Mesendoderm (in vitro differentiated cells): ENCODE results near the gene TOM1.
"Not testable (repeated sequence)": the region's sequence is repeated elsewhere in the genome, so short reads cannot be mapped to it uniquely, and the experiment has no call there.

ENCODE experiments used
- DNase-seq: peaks from one replicate; pipeline ENCODE4 v3.0.0; 2013
- H2AK5ac ChIP-seq: 2 replicates; pipeline ENCODE4 v1.6.1; 2013; ENCODE audit warnings: low read length, inconsistent platforms
- H2BK120ac ChIP-seq: 2 replicates; pipeline ENCODE4 v1.6.1; 2013; ENCODE audit warnings: low read depth, mild to moderate bottlenecking, low read length, moderate library complexity, mixed read lengths
- H2BK15ac ChIP-seq: replicated peaks from 2 replicates; pipeline ENCODE4 v1.6.1; 2013; ENCODE audit warnings: low read depth, mild to moderate bottlenecking, moderate library complexity
- H2BK5ac ChIP-seq: 2 replicates; pipeline ENCODE4 v1.6.1; 2013; ENCODE audit warnings: low read length, inconsistent platforms
- H3K18ac ChIP-seq: 2 replicates; pipeline ENCODE4 v1.6.1; 2013; ENCODE audit warnings: mild to moderate bottlenecking, low read length, mixed read lengths
- H3K23ac ChIP-seq: one replicate; pipeline ENCODE4 v1.6.1; 2013; ENCODE audit warnings: low read length
- H3K27ac ChIP-seq: 2 replicates; pipeline ENCODE4 v1.5.1; 2013; ENCODE audit warnings: low read depth, mild to moderate bottlenecking, inconsistent platforms, low read length, moderate library complexity
- H3K27me3 ChIP-seq: 2 replicates; pipeline ENCODE4 v1.6.1; 2013; ENCODE audit warnings: low read length, control low read depth, mild to moderate bottlenecking, inconsistent platforms; ENCODE audit not compliant: insufficient read depth, poor library complexity
- H3K36me3 ChIP-seq: 2 replicates; pipeline ENCODE4 v1.6.1; 2013; ENCODE audit warnings: low read length, inconsistent platforms; ENCODE audit not compliant: control insufficient read depth, insufficient read depth
- H3K4ac ChIP-seq: one replicate; pipeline ENCODE4 v1.6.1; 2013; ENCODE audit warnings: low read depth, mild to moderate bottlenecking, low read length, moderate library complexity
- H3K4me1 ChIP-seq: 2 replicates; pipeline ENCODE4 v1.6.1; 2013; ENCODE audit warnings: low read depth, low read length, inconsistent platforms; ENCODE audit not compliant: control insufficient read depth
- H3K4me2 ChIP-seq: 2 replicates; pipeline ENCODE4 v1.6.1; 2013; ENCODE audit warnings: low read length
- H3K4me3 ChIP-seq: 2 replicates; pipeline ENCODE4 v1.5.1; 2013; ENCODE audit warnings: mild to moderate bottlenecking, low read length
- H3K56ac ChIP-seq: one replicate; pipeline ENCODE4 v1.6.1; 2013; ENCODE audit warnings: low read length
- H3K79me1 ChIP-seq: 2 replicates; pipeline ENCODE4 v1.6.1; 2013; ENCODE audit warnings: low read length, inconsistent platforms
- H3K79me2 ChIP-seq: 2 replicates; pipeline ENCODE4 v1.6.1; 2013; ENCODE audit warnings: mild to moderate bottlenecking, low read length; ENCODE audit not compliant: control insufficient read depth, insufficient read depth
- H3K9ac ChIP-seq: 2 replicates; pipeline ENCODE4 v1.6.1; 2013; ENCODE audit warnings: low read length, inconsistent platforms
- H4K5ac ChIP-seq: one replicate; pipeline ENCODE4 v1.6.1; 2013; ENCODE audit warnings: low read length
- H4K8ac ChIP-seq: one replicate; pipeline ENCODE4 v1.6.1; 2013; ENCODE audit warnings: low read depth, mild to moderate bottlenecking, control low read depth, low read length, moderate library complexity
- WGBS: extraction: QIAGEN DNeasy Blood & Tissue Kit; methylation state at CpG from one replicate; pipeline ENCODE4 v1.1.7; 2013; ENCODE audit warnings: low lambda C conversion rate, missing lambda C conversion rate; ENCODE audit not compliant: insufficient coverage; ENCODE audit errors: extremely low coverage; 5-methylcytosine and 5-hydroxymethylcytosine counted together

The TOM1 gene

GRCh38 chr22:35357883-35358621 lies 58.4 kb downstream of the TOM1 start:
- Histone ChIP-seq H3K4me2 (no peak overlapping the region), H4K8ac (no peak overlapping the region), H3K27ac (no peak overlapping the region), H3K4ac (no peak overlapping the region), H3K23ac (no peak overlapping the region), H2BK15ac (no peak overlapping the region), H4K5ac (no peak overlapping the region), H3K79me2 (no peaks in the 10 kb centered on the region), H3K56ac (no peak overlapping the region), H3K9ac (no peak overlapping the region), H3K18ac (no peak overlapping the region), H2AK5ac (no peak overlapping the region), H3K27me3 (no peaks in the 10 kb centered on the region), H3K36me3 (no peaks in the 10 kb centered on the region), H3K79me1 (no peaks in the 10 kb centered on the region), H2BK5ac (no peak overlapping the region), H2BK120ac (no peak overlapping the region), H3K4me3 (no peak overlapping the region), H3K4me1 (no peaks in the 10 kb centered on the region)
- no peak for DNase-seq
- WGBS, result no CpG with 5 or more reads among the region's 6 CpGs

- H3K4me3 ChIP-seq, result no peak overlapping the region
- no peaks in the 10 kb centered on the region for H3K79me1 ChIP-seq
- H3K56ac ChIP-seq, result no peak overlapping the region
- H3K4me1 ChIP-seq, result no peaks in the 10 kb centered on the region
- no peak overlapping the region for H2BK5ac ChIP-seq
- H2BK120ac ChIP-seq, result no peak overlapping the region
- no peak overlapping the region for H3K9ac ChIP-seq
- no peak overlapping the region for H3K18ac ChIP-seq
- no peak overlapping the region for H4K8ac ChIP-seq
- no peak overlapping the region for H3K27ac ChIP-seq
- H3K23ac ChIP-seq, result no peak overlapping the region
- H2BK15ac ChIP-seq, result no peak overlapping the region
- no peak for DNase-seq
- H3K27me3 ChIP-seq, result no peaks in the 10 kb centered on the region
- no peaks in the 10 kb centered on the region for H3K79me2 ChIP-seq
- H3K4me2 ChIP-seq, result no peak overlapping the region
- no peaks in the 10 kb centered on the region for H3K36me3 ChIP-seq
- H2AK5ac ChIP-seq, result no peak overlapping the region
- WGBS, result no CpG with 5 or more reads among the region's 9 CpGs
- no peak overlapping the region for H3K4ac ChIP-seq
- no peak overlapping the region for H4K5ac ChIP-seq
These were observed 59.8 kb downstream of the TOM1 start for GRCh38 chr22:35359380-35360065.

GRCh38 chr22:35361001-35361558 lies 61.4 kb downstream of the TOM1 start:
- H3K27me3 ChIP-seq, result no peaks in the 10 kb centered on the region
- no peak overlapping the region for H3K56ac ChIP-seq
- no peaks in the 10 kb centered on the region for H3K36me3 ChIP-seq
- no peak overlapping the region for H2AK5ac ChIP-seq
- no peak overlapping the region for H2BK15ac ChIP-seq
- no peak overlapping the region for H4K5ac ChIP-seq
- H3K4me2 ChIP-seq, result no peak overlapping the region
- no peak overlapping the region for H4K8ac ChIP-seq
- no peaks in the 10 kb centered on the region for H3K79me1 ChIP-seq
- no peak overlapping the region for H3K23ac ChIP-seq
- H3K18ac ChIP-seq, result no peak overlapping the region
- no peak overlapping the region for H3K4ac ChIP-seq
- H2BK120ac ChIP-seq, result no peak overlapping the region
- no peaks in the 10 kb centered on the region for H3K79me2 ChIP-seq
- H3K4me1 ChIP-seq, result no peaks in the 10 kb centered on the region
- H3K4me3 ChIP-seq, result no peak overlapping the region
- H3K9ac ChIP-seq, result no peak overlapping the region
- no peak for DNase-seq
- no peak overlapping the region for H3K27ac ChIP-seq
- no peak overlapping the region for H2BK5ac ChIP-seq
- WGBS, result no CpG with 5 or more reads among the region's 6 CpGs

GRCh38 chr22:35363566-35364086 lies 63.9 kb downstream of the TOM1 start:
- no peaks in the 10 kb centered on the region for H3K36me3 ChIP-seq
- H3K4me2 ChIP-seq, result no peak overlapping the region
- H4K5ac ChIP-seq, result no peak overlapping the region
- H2BK15ac ChIP-seq, result no peak overlapping the region
- H3K79me2 ChIP-seq, result no peaks in the 10 kb centered on the region
- H2AK5ac ChIP-seq, result no peak overlapping the region
- no CpG with 5 or more reads among the region's 11 CpGs for WGBS
- no peak overlapping the region for H2BK120ac ChIP-seq
- H3K4me3 ChIP-seq, result no peak overlapping the region
- H3K23ac ChIP-seq, result no peak overlapping the region
- H3K18ac ChIP-seq, result no peak overlapping the region
- no peak overlapping the region for H4K8ac ChIP-seq
- H3K27ac ChIP-seq, result no peak overlapping the region
- no peak for DNase-seq
- no peaks in the 10 kb centered on the region for H3K27me3 ChIP-seq
- no peak overlapping the region for H3K56ac ChIP-seq
- no peaks in the 10 kb centered on the region for H3K79me1 ChIP-seq
- H3K9ac ChIP-seq, result no peak overlapping the region
- no peaks in the 10 kb centered on the region for H3K4me1 ChIP-seq
- no peak overlapping the region for H2BK5ac ChIP-seq
- H3K4ac ChIP-seq, result no peak overlapping the region

GRCh38 chr22:35364230-35364629 lies 64.5 kb downstream of the TOM1 start:
- H3K27ac ChIP-seq, H2BK15ac ChIP-seq, H3K4me1 ChIP-seq, H4K8ac ChIP-seq, H3K4ac ChIP-seq, DNase-seq, H3K56ac ChIP-seq, H3K79me2 ChIP-seq, H3K27me3 ChIP-seq, H2BK5ac ChIP-seq, H3K23ac ChIP-seq, H3K18ac ChIP-seq, H2BK120ac ChIP-seq, H2AK5ac ChIP-seq, H3K79me1 ChIP-seq, H4K5ac ChIP-seq, H3K4me2 ChIP-seq, H3K4me3 ChIP-seq, H3K9ac ChIP-seq, H3K36me3 ChIP-seq: not testable (repeated sequence)
- no CpG with 5 or more reads among the region's 7 CpGs for WGBS
